ENCODE data around the gene IDI2. TPM values are rescaled to one million over a fixed set of nuclear protein-coding genes. Genes with fewer than 3 reads are reported as not detected.

IDI2 gene
- total RNA-seq, 1 experiment from 2014 or later: not detected

DNA sequence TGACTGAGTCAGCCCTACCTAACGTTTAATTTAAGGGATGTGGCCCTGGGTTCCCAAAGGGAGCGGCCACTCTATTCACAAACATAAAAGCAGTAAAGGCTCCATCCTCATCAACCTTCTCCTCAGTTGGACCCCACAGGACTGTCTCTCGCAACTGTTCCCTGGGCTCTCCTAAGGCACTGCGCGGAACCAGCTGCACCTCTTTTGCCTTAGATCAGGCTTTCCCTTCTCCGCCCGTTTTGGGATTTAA lies 38.1 kb downstream of the IDI2 start (continued):
- TF ChIP-seq YY1 (IDR thresholded peaks at IDR 0.05; ENCODE audit: extremely low read depth, insufficient replicate concordance, low read depth, low read length) (no peak), SIN3A (IDR thresholded peaks at IDR 0.05; ENCODE audit: low read depth) (no peak), SRF (IDR thresholded peaks at IDR 0.05; ENCODE audit: low read depth) (no peak), JUND (IDR thresholded peaks at IDR 0.05) (no peak)

GRCh38 chr10:986881-987619 lies 38.6 kb downstream of the IDI2 start:
- RAD21 ChIA-PET (ENCODE audit: low non-redundant PET in 1 of 2, low total read pairs in 2 of 2, uncharacterized antibody in 2 of 2, unreplicated experiment in 2 of 2): no interaction called here
- Histone ChIP-seq H3K9me3 (ENCODE audit: control insufficient read depth in 1 of 2, insufficient read depth in 1 of 2, low read depth in 1 of 2, low read length in 2 of 2) (no peaks in the 10 kb centered on the region), H3K4me1 (ENCODE audit: control insufficient read depth in 1 of 2, insufficient read depth in 2 of 2, low read length in 2 of 2) (peaks cover 12 to 38% of the 10 kb centered on the region in 2 experiments), H3K4me2 (ENCODE audit: low read length) (peak overlapping the region; percentile 84), H3K27ac (ENCODE audit: low read depth, low read length) (peak overlapping the region; percentile 68; the same call in 1 of the 2 replicates), H3K79me2 (ENCODE audit: insufficient read depth, low read length) (peaks cover 50% of the 10 kb centered on the region), H4K20me1 (ENCODE audit: insufficient read depth) (peaks cover 16% of the 10 kb centered on the region; the same call in 1 of the 2 replicates), H3K36me3 (ENCODE audit: control insufficient read depth in 1 of 2, insufficient read depth in 2 of 2, low read length in 2 of 2) (peaks cover 2 to 19% of the 10 kb centered on the region in 2 experiments; a peak in 2 of 4 replicates), H3K27me3 (ENCODE audit: insufficient read depth, low read length) (no peaks in the 10 kb centered on the region), H2AFZ (ENCODE audit: low read depth, low read length, poor library complexity, severe bottlenecking) (no peak overlapping the region), H3K9me2 (ENCODE audit: insufficient read depth) (no peaks in the 10 kb centered on the region), H3K4me3 (replicated peaks in 1 of 2; ENCODE audit: low read depth in 1 of 2, low read length in 2 of 2) (peak overlapping the region; percentile 95 to 99), H3K9ac (ENCODE audit: low read length) (peak overlapping the region; percentile 98)
- TF ChIP-seq EGR1 (IDR thresholded peaks at IDR 0.05; ENCODE audit: low read depth): no peak
- TF ChIP-seq, protein P1, sequence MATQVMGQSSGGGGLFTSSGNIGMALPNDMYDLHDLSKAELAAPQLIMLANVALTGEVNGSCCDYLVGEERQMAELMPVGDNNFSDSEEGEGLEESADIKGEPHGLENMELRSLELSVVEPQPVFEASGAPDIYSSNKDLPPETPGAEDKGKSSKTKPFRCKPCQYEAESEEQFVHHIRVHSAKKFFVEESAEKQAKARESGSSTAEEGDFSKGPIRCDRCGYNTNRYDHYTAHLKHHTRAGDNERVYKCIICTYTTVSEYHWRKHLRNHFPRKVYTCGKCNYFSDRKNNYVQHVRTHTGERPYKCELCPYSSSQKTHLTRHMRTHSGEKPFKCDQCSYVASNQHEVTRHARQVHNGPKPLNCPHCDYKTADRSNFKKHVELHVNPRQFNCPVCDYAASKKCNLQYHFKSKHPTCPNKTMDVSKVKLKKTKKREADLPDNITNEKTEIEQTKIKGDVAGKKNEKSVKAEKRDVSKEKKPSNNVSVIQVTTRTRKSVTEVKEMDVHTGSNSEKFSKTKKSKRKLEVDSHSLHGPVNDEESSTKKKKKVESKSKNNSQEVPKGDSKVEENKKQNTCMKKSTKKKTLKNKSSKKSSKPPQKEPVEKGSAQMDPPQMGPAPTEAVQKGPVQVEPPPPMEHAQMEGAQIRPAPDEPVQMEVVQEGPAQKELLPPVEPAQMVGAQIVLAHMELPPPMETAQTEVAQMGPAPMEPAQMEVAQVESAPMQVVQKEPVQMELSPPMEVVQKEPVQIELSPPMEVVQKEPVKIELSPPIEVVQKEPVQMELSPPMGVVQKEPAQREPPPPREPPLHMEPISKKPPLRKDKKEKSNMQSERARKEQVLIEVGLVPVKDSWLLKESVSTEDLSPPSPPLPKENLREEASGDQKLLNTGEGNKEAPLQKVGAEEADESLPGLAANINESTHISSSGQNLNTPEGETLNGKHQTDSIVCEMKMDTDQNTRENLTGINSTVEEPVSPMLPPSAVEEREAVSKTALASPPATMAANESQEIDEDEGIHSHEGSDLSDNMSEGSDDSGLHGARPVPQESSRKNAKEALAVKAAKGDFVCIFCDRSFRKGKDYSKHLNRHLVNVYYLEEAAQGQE (IDR thresholded peaks at IDR 0.05; ENCODE audit: low read depth): no peak
- no peak for TF ChIP-seq CBX3 (IDR thresholded peaks at IDR 0.05; ENCODE audit: low read depth)
- no peak for TF ChIP-seq TCF7L2 (IDR thresholded peaks at IDR 0.05; ENCODE audit: borderline replicate concordance, extremely low read depth, insufficient read depth, insufficient read length)
- TF ChIP-seq SIN3A (IDR thresholded peaks at IDR 0.05; ENCODE audit: low read depth): no peak
- TF ChIP-seq, protein P2, sequence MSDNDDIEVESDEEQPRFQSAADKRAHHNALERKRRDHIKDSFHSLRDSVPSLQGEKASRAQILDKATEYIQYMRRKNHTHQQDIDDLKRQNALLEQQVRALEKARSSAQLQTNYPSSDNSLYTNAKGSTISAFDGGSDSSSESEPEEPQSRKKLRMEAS (IDR thresholded peaks at IDR 0.05): no peak
- no peak for TF ChIP-seq SRF (IDR thresholded peaks at IDR 0.05; ENCODE audit: low read depth)
- TF ChIP-seq ZNF274 (IDR thresholded peaks at IDR 0.05; ENCODE audit: low read depth, low read length): no peak
- no peak for TF ChIP-seq POLR2AphosphoS5 (IDR thresholded peaks at IDR 0.05; ENCODE audit: low read depth, low read length)
- no peak for TF ChIP-seq SP1 (IDR thresholded peaks at IDR 0.05; ENCODE audit: low read depth)
- TF ChIP-seq ZFX (IDR thresholded peaks at IDR 0.05): no peak
- TF ChIP-seq YY1 (IDR thresholded peaks at IDR 0.05; ENCODE audit: extremely low read depth, insufficient replicate concordance, low read depth, low read length): no peak
- intact Hi-C loops (cut with micrococcal nuclease): loop anchor here (5.0 kb wide), 1 partner anchor 60 kb away; no protein-coding TSS in a partner anchor
- DNase-seq (ENCODE audit: low read depth, low spot score) (no peak), ATAC-seq (no peak)
- no TSS peak for BruUV-seq (replicated peaks)
- CTCF ChIA-PET: no interaction called here
- POLR2A ChIA-PET: interaction anchor here (0.8 to 1.3 kb wide), 3 partner anchors 17 to 56 kb away, joined by 3 to 5 read pairs (median 4); partner anchors contain the start of gene LARP4B
